Activated CD4-positive, alpha-beta T cell treated with anti-CD3 and anti-CD28 coated beads, Interleukin-2, amount 50 U/mL, for 16 hours (primary cell): ENCODE results near the gene BAZ2B.

Source experiments
- DNase-seq: peaks from one replicate; pipeline ENCODE4 v3.0.0-alpha.2; 2020

Gene BAZ2B

GRCh38 chr2:159459279-159459678 is 157.1 kb downstream of the BAZ2B start:
- DNase-seq = no peak

GRCh38 chr2:159457589-159457988 is 158.8 kb downstream of the BAZ2B start:
- no peak for DNase-seq

- DNase-seq = no peak
These were observed 159.6 kb downstream of the BAZ2B start for GRCh38 chr2:159456500-159457426.

- DNase-seq = no peak
These were observed 160.9 kb downstream of the BAZ2B start for GRCh38 chr2:159455330-159455918.

GRCh38 chr2:159454185-159454584 is 162.2 kb downstream of the BAZ2B start:
- no peak for DNase-seq

GRCh38 chr2:159450180-159450579 is 166.2 kb downstream of the BAZ2B start:
- DNase-seq = no peak

GRCh38 chr2:159449504-159450124 is 166.7 kb downstream of the BAZ2B start:
- no peak for DNase-seq

GRCh38 chr2:159446817-159447216 is 169.5 kb downstream of the BAZ2B start:
- DNase-seq = no peak

GRCh38 chr2:159446201-159446600 is 170.1 kb downstream of the BAZ2B start:
- DNase-seq = no peak

GRCh38 chr2:159445307-159445706 is 171.0 kb downstream of the BAZ2B start:
- no peak for DNase-seq

GRCh38 chr2:159444754-159445153 is 171.6 kb downstream of the BAZ2B start:
- no peak for DNase-seq

GRCh38 chr2:159442159-159442852 is 174.0 kb downstream of the BAZ2B start:
- DNase-seq = no peak

- DNase-seq = no peak
These were observed 175.2 kb downstream of the BAZ2B start for GRCh38 chr2:159441182-159441581.

GRCh38 chr2:159439421-159439820 is 176.9 kb downstream of the BAZ2B start:
- no peak for DNase-seq

- no peak for DNase-seq
These were observed 177.5 kb downstream of the BAZ2B start for GRCh38 chr2:159438720-159439353.

GRCh38 chr2:159438284-159438683 is 178.1 kb downstream of the BAZ2B start:
- no peak for DNase-seq

- no peak for DNase-seq
These were observed 183.7 kb downstream of the BAZ2B start for GRCh38 chr2:159432610-159433009.

GRCh38 chr2:159427048-159427447 is 189.3 kb downstream of the BAZ2B start:
- DNase-seq = no peak

- no peak for DNase-seq
These were observed 196.9 kb downstream of the BAZ2B start for GRCh38 chr2:159419403-159419802.

- DNase-seq = peak; percentile 38
These were observed 204.9 kb downstream of the BAZ2B start for GRCh38 chr2:159411460-159411859.

GRCh38 chr2:159410276-159410675 is 206.1 kb downstream of the BAZ2B start:
- no peak for DNase-seq

- peak; percentile 25 for DNase-seq
These were observed 207.1 kb downstream of the BAZ2B start for GRCh38 chr2:159409116-159409800.
